GM11168 (cell line): ENCODE measurements around the gene LMCD1.

Experiments used
- in situ Hi-C: fragments of 300-500 bp; cut with MboI; formaldehyde crosslinking; loops from one replicate; pipeline ENCODE4 v1.12.0; 2022; ENCODE audit warnings: low sequenced_read_pairs; ENCODE audit not compliant: unreplicated experiment

LMCD1 gene

DNA sequence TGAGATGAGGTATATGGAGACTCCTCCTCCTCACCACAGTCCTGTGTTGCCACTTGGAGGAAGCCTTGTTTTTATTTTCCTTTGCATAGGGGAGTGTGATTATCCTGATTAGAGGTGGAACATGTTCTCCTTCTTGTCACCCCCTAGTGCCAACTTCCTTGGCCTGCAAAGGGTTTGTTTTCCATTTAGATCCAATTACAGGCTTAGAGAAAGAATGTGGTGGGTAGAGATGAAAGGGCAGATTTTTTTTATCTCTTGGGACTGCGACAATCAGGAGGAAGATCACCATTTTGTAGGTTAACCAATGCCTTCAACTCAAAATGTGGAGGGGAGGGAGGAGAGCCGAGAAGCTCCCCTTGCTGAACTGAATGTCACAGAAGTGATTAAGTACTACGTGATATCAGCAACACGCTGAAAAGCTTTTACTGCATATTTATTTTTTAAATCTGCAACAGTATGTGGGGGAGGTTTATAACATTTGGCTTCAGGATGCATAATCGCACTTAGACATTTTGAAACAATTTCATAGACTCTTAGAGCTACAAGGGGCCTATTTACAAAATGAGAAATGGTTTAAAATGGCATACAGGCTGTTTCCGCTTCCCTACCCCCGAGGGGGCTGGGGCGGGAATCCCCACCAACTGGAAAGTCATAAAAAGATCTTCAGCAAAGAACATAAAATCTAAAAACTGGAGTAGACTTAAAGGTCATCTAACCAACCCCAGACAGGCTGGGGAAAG, 2.4 kb downstream of the LMCD1 start:
- in situ Hi-C loops, result no loop called here

DNA sequence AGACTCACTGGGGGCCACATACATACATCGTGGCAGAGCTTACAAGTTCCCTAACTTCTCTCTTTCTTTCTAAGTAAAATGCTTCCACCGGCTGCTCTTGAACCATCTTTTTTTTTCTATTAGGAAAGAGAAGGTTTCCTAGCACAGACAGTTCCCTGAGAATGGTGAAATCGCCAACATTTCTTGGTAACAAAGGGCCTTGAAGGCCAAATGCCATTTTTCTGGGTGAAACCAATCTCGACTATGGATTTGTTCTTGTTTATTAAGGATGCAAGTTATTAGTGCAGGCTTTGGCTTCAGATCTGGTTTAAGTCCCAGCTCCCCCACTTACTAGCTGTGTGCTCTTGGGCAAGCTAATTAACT, 3.0 kb downstream of the LMCD1 start:
- in situ Hi-C loops, result no loop called here

DNA sequence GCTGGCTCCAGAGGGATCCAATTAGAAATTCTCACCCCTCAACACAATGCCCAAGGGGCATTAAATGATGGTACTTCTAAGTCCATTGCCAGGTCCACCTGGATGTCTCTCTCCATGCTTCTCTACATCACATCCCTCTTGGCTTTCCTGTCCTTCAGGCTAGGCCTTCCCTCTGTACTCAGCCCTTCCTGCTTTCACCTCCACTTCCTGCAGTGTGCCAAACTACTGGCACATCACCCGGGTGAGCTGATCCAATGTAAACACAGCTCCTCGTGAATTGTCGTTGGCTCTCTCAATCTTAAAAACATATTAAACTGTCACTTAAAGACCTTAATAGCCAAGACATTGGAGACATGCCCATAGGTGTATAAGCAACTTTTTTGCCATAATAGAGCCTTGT, 4.0 kb downstream of the LMCD1 start:
- in situ Hi-C loops, result no loop called here

DNA sequence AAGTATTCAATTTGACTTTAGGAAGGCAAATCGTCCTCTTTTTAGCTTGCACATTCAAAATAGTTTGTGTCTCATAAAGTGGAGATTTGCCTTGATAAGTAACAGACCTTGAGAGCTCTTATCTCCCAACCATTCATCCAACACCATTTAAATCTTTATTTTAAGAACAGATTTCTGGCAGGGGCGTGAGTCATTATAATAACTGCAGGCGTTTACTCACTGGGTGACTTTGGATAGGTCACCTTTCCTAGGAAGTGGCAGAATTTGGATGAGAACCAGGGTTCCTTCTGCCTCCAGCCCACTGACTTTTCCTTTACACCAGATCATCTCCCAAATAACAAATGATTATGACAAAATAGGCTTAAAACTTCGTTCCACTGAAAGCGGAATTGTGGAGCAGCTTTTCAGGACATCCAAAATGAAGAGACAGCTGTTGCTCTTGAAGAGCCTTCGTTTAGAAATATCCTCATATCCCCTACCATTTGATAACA, 5.0 kb downstream of the LMCD1 start:
- in situ Hi-C loops, result no loop called here

DNA sequence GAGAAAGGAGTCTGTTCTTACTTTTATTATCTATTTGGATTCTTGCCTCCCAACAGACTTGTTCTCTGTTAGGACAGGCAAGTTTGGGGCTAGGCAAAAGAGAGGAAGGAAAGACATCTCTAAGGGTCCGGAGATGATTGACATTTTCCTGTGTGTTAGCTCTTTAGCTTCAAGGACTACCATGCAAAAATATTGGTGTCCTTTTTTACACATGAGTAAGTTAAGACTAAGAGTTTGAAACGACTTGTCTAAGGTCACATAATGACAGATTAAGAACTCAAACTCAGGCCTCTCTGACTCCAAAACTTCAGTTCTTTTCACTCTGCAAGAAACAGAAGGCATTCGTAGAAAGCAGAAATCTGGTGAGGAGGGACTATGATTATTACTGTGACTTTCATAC, 5.9 kb downstream of the LMCD1 start:
- in situ Hi-C loops, result no loop called here

DNA sequence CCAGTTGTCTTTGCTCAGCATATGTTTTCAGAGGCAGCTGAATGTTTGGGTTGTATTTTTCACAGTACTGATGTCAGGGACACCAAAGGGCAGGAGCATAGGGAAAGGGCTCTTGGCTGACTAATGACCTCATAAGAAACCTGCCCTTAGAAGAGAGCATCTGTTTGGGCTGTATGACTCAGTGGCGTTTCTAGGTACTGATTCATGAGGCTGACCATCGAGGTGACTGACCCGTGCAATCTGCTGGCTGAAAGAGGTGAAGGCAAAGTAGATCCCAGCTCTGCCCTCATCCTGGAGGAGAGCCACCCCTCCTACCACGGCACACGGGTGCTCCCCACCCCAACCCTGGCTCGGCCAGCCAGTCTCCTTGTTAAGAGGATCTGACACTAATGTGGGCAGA, 8.3 kb downstream of the LMCD1 start:
- in situ Hi-C loops, result no loop called here

DNA sequence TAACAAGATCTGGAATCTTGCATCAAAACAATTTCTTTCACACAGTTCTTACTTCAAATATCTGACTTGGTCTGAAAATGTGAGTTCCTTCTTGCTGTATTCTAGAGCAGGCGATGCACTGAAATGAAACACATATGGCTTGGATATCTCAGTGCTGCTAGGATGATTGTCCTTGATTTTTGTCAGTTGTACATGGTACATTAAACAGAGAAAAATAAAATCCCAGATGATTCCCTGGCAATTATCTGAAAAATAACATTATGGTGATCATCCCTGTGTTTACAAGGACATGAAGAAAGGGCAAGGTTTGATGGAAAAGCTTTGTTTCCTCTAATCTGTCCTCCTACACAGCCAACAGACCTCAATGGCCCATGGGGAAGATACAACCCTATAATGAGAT, 10.6 kb downstream of the LMCD1 start:
- in situ Hi-C loops, result no loop called here

DNA sequence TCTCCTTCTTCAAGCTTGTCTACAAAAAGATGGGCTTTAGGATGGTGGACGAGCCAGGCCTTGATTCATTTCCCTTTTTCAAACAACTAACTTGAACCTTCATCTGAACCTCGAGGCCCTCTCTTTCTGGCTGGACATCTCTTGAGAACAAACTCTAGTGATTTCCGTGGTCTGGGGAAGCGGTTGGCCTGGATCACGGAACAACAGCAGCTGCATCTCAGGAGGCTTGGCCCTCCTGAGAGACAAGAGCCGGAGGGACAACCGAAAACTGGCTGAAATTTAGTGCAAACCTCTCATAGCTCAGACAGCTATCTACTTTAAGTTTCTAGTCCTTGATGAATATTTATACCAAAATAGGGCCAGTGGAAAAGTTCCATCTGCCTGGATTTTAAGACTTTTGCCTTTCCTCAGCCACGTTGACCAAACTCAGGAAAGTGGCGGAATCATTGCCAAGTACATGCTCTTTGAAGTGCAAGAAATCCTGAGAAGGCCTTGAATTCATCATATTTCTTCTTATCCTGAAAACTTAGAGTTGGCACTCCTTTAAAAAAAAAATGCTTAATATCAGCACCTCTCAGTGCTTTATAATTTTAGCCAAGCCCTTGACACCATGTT, 14.5 kb downstream of the LMCD1 start:
- in situ Hi-C loops, result no loop called here

DNA sequence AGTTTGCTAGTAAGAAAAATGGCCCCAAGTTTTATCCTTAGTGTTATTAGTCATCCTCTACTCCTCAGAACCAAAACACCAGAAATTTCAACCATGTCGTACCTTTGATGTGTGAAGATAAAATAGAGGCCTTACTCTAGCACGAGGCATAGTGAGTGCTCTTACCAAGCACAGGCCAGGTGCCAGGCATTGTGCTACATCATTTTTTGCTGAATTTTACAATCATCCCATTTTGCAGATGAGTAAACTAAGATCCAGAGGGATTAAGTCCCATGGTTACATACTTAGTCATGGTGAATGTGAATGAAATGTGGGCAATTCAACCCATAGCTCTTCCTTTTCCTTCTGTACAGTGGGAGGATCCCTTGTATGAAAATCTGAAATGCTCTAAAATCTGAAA, 15.2 kb downstream of the LMCD1 start:
- in situ Hi-C loops, result no loop called here

DNA sequence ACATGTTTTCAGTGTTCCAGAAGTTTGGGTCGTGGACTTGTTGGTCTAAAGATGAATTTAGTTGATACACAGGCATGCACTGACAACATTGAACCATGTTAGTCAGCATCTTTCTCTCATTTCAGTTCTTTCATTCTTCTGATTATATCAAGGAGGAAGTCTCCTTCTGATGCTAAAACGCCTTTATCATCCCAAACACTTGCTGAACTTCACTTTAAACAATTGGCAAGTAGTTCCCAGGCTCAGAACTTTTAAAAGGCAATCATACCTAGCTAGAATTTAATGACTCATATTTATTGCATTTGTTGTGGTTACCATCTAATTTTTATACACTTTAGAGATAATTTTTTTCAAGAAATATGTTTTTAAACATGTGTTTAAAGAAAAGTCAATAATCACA, 15.9 kb downstream of the LMCD1 start:
- in situ Hi-C loops, result no loop called here

DNA sequence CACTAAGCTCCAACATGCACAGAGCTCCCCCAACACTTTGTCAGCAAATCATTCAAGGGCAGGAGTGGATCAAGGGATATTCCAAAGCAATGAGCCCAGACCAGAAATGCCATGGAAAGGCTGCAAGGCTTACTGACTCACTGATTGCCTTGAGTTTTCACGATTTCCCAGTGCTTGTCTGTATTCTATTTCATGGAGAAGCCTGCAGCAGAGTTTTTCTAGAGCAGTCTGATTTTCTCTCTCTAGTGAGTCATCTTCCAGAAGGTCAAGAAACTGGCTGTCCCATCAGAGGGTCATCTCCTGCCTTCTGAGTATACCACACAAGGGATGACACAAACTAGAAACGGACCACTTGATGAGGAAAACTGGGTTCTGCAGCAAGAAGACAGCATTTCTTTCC, 16.5 kb downstream of the LMCD1 start:
- in situ Hi-C loops, result no loop called here

DNA sequence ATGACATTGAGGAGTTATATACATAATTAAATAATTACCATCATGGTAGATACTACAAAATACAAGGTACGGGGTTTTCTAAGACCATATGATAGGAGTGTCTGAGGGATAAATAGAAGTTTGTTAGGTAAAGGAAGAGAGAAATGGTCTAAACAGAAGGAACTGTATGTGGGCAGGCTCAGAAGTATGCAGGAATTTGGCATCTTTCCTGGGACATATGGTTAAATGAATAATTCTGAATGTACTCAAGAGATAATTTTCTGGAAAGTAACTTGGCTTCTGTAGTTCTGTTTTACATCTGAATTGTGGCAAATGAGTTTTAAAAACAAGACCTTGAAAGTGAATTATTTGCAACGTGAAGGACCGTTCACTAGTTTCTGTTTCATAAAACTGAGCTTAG, 17.5 kb downstream of the LMCD1 start:
- in situ Hi-C loops, result no loop called here

DNA sequence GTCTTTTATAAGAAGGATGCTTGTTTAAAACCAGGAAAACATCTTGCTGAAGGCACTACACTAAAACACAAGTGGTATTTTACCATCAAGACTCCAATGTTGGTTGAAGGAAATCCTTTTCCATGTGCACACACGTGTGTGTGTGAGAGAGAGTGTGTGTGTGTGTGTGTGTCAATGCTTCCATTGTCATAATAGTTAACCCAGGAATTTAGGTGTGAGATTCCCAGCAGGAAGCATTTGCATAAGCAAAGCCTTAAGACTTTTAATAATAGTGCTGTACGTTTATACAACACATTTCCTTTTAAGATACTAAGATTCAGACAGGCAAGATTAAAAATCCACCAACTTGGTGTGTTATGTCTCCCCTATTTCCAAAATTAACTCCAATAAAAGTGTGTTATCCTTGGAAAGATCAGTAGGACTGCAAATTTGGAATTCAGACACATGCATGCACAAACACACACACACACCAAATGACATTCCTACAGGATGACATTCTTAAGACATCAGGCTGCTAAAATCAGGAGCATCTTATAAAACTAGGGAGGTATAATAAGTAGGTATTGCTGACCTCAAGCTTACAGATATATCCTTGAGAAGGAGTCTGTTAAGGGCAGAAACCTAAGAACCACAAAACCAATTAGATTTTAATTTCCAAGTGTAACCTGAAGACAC, 18.3 kb downstream of the LMCD1 start:
- in situ Hi-C loops, result no loop called here

DNA sequence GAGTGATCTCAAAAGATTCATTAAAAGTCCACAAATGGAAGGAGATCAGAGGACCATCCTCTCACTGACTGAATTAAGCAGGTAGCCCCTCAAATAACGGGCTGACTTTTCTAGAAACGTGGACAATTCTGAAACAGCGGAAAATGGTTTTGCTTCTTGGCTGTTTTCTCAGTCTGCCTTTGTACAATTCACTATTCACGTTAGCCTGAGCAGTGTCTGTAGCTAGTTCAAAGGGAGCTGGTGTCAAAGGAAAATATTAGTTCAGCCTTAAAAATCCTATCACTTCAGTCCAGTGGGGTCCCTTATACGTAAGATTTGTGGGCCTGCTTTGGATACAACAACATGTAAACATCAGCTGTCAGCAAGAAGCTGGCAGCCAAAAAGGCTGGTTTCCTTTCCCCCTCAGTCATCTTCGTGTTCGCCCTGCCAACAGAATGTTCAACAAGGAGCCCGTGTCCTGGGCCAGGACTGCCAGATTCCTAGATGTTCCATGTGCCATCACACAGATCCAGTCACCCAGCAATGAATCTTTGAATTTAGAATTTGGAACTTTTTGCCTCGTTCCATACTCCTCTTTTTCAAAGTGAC, 19.3 kb downstream of the LMCD1 start:
- in situ Hi-C loops, result no loop called here

DNA sequence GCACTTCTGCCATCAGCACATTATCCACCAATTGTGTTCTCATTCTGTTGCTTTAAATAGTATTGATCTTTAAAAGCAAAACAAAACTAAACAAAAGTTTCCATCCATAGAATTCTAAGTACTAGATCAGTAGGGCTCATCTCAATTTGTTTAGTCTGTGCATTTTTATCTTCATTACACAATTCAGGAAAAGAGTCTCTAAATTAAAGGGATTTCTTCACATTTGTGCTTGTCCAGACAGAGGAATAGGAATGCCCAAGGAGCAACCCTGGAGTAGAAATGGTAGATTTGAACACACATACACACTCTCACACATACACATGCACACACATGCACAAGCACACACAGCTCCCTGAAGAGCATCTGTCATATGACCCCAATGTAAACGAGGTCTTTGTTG, 21.4 kb downstream of the LMCD1 start:
- in situ Hi-C loops, result no loop called here

DNA sequence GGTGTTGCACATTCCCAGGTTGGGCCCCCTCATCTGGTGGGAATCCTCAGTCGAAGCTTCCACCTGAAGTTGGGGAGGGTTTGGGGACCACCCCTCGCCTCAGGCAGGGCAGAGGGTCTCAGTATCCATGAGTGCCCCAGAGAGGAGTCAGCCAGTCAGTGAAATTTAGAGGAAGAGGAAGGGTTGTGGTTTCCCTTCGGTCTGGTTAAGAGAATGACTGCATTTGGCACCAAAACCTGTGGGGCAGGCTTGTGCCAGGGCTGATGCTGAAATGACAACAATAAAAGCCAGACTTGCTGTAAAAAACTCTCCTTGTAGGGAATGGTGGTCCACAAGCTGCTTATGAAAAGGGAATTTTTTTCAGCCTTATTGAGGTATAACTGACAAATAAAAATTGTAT, 22.6 kb downstream of the LMCD1 start:
- in situ Hi-C loops, result no loop called here

DNA sequence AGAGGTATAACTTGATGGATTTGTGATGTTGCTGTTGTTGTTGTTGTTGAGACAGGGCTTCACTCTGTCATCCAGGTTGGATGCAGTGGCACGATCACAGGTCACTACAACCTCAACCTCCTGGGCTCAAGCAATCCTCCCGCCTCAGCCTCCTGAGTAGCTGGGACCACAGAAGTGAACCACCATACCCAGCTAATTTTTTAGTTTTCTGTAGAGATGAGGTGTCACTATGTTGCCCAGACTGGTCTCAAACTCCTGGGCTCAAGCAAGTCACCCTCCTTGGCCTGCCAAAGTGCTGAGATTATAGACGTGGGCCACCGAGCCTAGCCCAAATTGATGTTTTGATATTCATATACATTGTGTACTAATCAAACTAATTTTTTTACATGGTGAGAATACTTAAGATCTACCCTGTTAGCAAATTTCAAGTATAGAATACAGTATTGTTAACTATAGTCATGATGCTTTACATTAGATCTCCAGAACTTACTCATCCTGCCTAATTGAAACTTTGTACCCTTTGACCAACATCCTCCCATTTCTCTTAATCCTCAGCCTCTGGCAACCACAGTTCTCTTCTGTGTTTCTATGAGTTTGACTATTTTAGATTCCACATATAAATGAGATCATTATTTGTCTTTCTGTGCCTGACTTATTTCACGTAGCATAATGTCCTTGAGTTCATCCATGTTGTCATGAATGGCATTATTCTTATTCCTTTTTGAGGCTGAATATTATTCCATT, 23.2 kb downstream of the LMCD1 start:
- in situ Hi-C loops, result no loop called here

DNA sequence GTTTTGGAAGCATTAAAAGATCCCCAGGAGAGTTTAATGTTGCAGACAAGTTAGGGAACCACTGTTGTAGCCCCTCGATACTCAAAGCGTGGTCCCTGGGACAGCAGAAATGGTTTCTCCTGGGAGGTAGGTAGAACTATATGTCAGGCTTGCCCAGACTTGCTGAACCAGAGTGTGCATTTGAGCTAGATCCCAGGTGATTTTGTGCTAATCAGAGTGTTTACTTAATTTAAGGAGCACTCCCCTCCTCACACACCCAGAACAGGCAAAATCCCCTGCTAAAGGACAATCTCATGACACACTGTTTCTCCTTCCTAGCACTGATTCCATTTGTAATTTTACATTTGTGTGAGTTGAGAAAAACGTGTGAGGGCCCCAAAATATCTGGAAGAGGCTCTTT, 24.3 kb downstream of the LMCD1 start:
- in situ Hi-C loops, result no loop called here

DNA sequence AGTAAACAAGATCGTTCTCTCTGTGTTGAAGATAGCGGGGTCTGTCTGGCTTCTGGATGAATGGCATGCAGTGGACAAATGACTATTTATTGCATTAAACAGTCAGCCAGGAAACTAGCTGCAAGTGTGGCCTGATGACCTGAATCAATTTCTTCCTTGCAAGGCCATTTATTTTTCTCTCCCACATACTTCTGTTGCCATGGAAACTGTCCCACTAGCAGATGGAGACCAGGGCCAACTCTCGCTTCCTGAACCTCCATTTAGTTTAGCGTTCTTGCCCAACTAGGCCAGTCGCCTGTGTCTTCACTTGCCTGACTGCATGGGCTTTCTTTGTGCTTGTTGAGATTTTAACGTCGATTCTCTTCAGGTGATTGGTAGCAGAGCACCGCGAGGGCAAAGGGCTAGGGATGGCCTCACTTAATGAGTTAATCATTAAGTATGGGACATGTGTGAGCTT, 27.6 kb downstream of the LMCD1 start:
- in situ Hi-C loops, result no loop called here

DNA sequence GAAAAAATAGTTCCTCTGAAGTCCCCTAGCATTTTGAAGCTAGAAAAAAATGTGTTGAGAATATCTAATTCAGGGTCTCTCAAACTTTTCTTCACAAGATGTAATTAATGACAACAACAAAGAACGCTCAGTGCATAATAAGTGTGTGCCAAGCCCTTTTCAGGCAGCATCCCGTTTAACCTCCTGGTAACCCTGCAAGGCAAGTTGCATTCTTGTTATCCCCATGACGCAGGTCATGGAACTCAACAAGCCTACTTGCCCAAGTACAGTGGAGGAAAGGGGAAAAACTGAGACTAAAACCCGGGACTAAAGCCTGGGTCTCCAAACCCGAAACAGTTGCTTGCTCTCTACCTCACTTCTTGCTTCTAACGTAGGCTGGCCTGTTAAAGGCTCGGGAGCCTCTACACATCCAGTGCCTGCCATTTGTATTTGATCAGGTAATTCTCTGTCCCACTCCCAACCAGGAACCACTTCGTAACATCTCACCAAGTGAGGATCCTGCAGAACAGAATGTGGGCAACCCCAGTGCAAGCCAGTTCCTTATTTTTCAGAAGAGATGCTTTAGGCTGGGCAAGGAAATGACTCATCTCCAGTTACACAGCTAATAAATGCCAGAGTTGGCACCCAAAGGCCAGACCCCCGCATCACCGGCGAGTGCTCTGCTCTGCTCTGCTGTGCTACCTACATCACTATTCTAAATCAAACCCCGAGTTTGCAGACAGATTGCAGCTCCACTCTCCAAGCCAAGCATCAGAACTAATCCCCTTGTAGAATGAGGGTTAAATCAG, 28.3 kb downstream of the LMCD1 start:
- in situ Hi-C loops, result no loop called here
